ENCODE results near the gene EIF5B. TPM values are rescaled to one million over a fixed set of nuclear protein-coding genes. Genes with fewer than 3 reads are reported as not detected.

The EIF5B gene
- total RNA-seq, 4 donors from 2014 or later: 24.8 to 36.9 (median 29.8) TPM

- Histone ChIP-seq H3K4me1 (no peaks in the 10 kb centered on the region), H3K4me3 (replicated peaks in 1 of 3) (no peak overlapping the region), H3K36me3 (peaks cover 12 to 25% of the 10 kb centered on the region in 2 donors), H3K27me3 (no peaks in the 10 kb centered on the region), H3K27ac (no peak overlapping the region), H3K9me3 (no peaks in the 10 kb centered on the region)
- DNase-seq: no peak
- intact Hi-C loops (cut with DNase I): loop anchor here (10.0 kb wide), 1 partner anchor 74 kb away; the partner anchor contains the start of gene REV1
- TF ChIP-seq POLR2A (IDR thresholded peaks at IDR 0.05) (no peak), CTCF (IDR thresholded peaks at IDR 0.05) (no peak)
- 80 to 81% methylated on average over 5 of the region's 5 CpGs for WGBS, 2 donors
Observed at GRCh38 chr2:99420751-99421299, 83.6 kb downstream of the EIF5B start.

- 95% methylated on average over 5 of the region's 5 CpGs for WGBS, 2 donors
- Histone ChIP-seq H3K4me1 (no peaks in the 10 kb centered on the region), H3K9me3 (no peaks in the 10 kb centered on the region), H3K27me3 (no peaks in the 10 kb centered on the region), H3K4me3 (replicated peaks in 1 of 3) (no peak overlapping the region), H3K36me3 (peaks cover 11 to 25% of the 10 kb centered on the region in 2 donors), H3K27ac (no peak overlapping the region)
- TF ChIP-seq CTCF (IDR thresholded peaks at IDR 0.05) (no peak), POLR2A (IDR thresholded peaks at IDR 0.05) (no peak)
- intact Hi-C loops (cut with DNase I): loop anchor here (10.0 kb wide), 1 partner anchor 73 kb away; the partner anchor contains the start of gene REV1
- no peak for DNase-seq
Observed at GRCh38 chr2:99421469-99421868, 84.3 kb downstream of the EIF5B start.

- WGBS, 2 donors: 67 to 71% methylated on average over 3 of the region's 3 CpGs
- TF ChIP-seq CTCF (IDR thresholded peaks at IDR 0.05) (no peak), POLR2A (IDR thresholded peaks at IDR 0.05) (no peak)
- no peaks in the 10 kb centered on the region for H3K9me3 ChIP-seq
- DNase-seq: no peak
- peaks cover 5 to 20% of the 10 kb centered on the region in 2 donors for H3K36me3 ChIP-seq
- H3K27ac ChIP-seq: no peak overlapping the region
- intact Hi-C loops (cut with DNase I): loop anchor here (10.0 kb wide), 1 partner anchor 72 kb away; the partner anchor contains the start of gene REV1
- no peak overlapping the region for H3K4me3 ChIP-seq (replicated peaks in 1 of 3)
- no peaks in the 10 kb centered on the region for H3K4me1 ChIP-seq
- no peaks in the 10 kb centered on the region for H3K27me3 ChIP-seq
Observed at GRCh38 chr2:99422599-99422998, 85.4 kb downstream of the EIF5B start.

- DNase-seq: no peak
- intact Hi-C loops (cut with DNase I): loop anchor here (10.0 kb wide), 1 partner anchor 70 kb away; the partner anchor contains the start of gene REV1
- Histone ChIP-seq H3K36me3 (peaks cover 11 to 19% of the 10 kb centered on the region in 2 donors), H3K27me3 (no peaks in the 10 kb centered on the region), H3K4me1 (no peaks in the 10 kb centered on the region), H3K27ac (no peak overlapping the region), H3K4me3 (replicated peaks in 1 of 3) (no peak overlapping the region), H3K9me3 (no peaks in the 10 kb centered on the region)
- no peak for TF ChIP-seq POLR2A (IDR thresholded peaks at IDR 0.05)
- TF ChIP-seq CTCF (IDR thresholded peaks at IDR 0.05): no peak
Observed at GRCh38 chr2:99424371-99424770, 87.2 kb downstream of the EIF5B start.

GRCh38 chr2:99425022-99425421 lies 87.8 kb downstream of the EIF5B start:
- H3K9me3 ChIP-seq: no peaks in the 10 kb centered on the region
- H3K4me1 ChIP-seq: peaks cover under 1% of the 10 kb centered on the region in 2 donors
- H3K4me3 ChIP-seq (replicated peaks in 1 of 3): no peak overlapping the region
- TF ChIP-seq POLR2A (IDR thresholded peaks at IDR 0.05) (no peak), CTCF (IDR thresholded peaks at IDR 0.05) (no peak)
- 38 to 43% methylated on average over 2 of the region's 2 CpGs for WGBS, 2 donors
- DNase-seq: peak; percentile 13 to 20
- no peak overlapping the region for H3K27ac ChIP-seq
- no peaks in the 10 kb centered on the region for H3K27me3 ChIP-seq
- intact Hi-C loops (cut with DNase I): loop anchor here (10.0 kb wide), 1 partner anchor 70 kb away; the partner anchor contains the start of gene REV1
- H3K36me3 ChIP-seq: peaks cover 11 to 18% of the 10 kb centered on the region in 2 donors

Data from thyroid gland (tissue), 4 donors.